GM21381 (cell line): ENCODE data around the gene CRELD2.

Experiments used
- ATAC-seq: cut with Tn5 transposase; IDR thresholded peaks from one replicate; pipeline ENCODE4 v1.9.1; 2021; ENCODE audit warnings: mild to moderate bottlenecking, moderate library complexity; ENCODE audit not compliant: unreplicated experiment

The CRELD2 gene

GRCh38 chr22:49910229-49911155 is 7.9 kb upstream of the CRELD2 start:
- ATAC-seq: no peak

- no peak for ATAC-seq
Measured at GRCh38 chr22:49911881-49912625, 6.4 kb upstream of the CRELD2 start.

GRCh38 chr22:49913026-49913425 is 5.4 kb upstream of the CRELD2 start:
- ATAC-seq: no peak

- ATAC-seq: no peak
Measured at GRCh38 chr22:49913446-49913845, 5.0 kb upstream of the CRELD2 start.

- ATAC-seq: no peak
Measured at GRCh38 chr22:49914256-49914655, 4.2 kb upstream of the CRELD2 start.

GRCh38 chr22:49915610-49916009 is 2.8 kb upstream of the CRELD2 start:
- ATAC-seq: no peak

- ATAC-seq: no peak
Measured at GRCh38 chr22:49916831-49917230, 1.6 kb upstream of the CRELD2 start.

- ATAC-seq: no peak
Measured at GRCh38 chr22:49918911-49919881, 762 bp downstream of the CRELD2 start.

GRCh38 chr22:49920859-49921258 is 2.4 kb downstream of the CRELD2 start:
- ATAC-seq: no peak

GRCh38 chr22:49921508-49922278 is 3.3 kb downstream of the CRELD2 start:
- no peak for ATAC-seq

GRCh38 chr22:49922484-49922883 is 4.0 kb downstream of the CRELD2 start:
- no peak for ATAC-seq

- no peak for ATAC-seq
Measured at GRCh38 chr22:49922926-49923325, 4.5 kb downstream of the CRELD2 start.

- ATAC-seq: no peak
Measured at GRCh38 chr22:49923445-49923844, 5.0 kb downstream of the CRELD2 start.

- ATAC-seq: no peak
Measured at GRCh38 chr22:49924113-49924833, 5.8 kb downstream of the CRELD2 start.

GRCh38 chr22:49925525-49926128 is 7.2 kb downstream of the CRELD2 start:
- no peak for ATAC-seq

- no peak for ATAC-seq
Measured at GRCh38 chr22:49926916-49927315, 8.5 kb downstream of the CRELD2 start.

- ATAC-seq: no peak
Measured at GRCh38 chr22:49927483-49928184, 9.2 kb downstream of the CRELD2 start.

GRCh38 chr22:49928185-49928495 is 9.7 kb downstream of the CRELD2 start:
- ATAC-seq: no peak
